MM.1S (cell line): ENCODE data around the gene PYGL.

Experiments used
- CTCF ChIP-seq: fragments of 300-600 bp; sonication (generic); IDR thresholded peaks from 2 replicates; pipeline ENCODE4 v1.5.1; 2016; ENCODE audit warnings: antibody characterized with exemption, low read length, mixed read lengths
- EZH2 ChIP-seq: fragments of 300-600 bp; sonication (generic); optimal IDR thresholded peaks from 2 replicates; pipeline ENCODE3; 2017; ENCODE audit warnings: low read depth, mild to moderate bottlenecking, antibody characterized with exemption, low read length, mixed read lengths

- TF ChIP-seq CTCF (no peak), EZH2 (no peak)
These were observed 11.4 kb downstream of the PYGL start for GRCh38 chr14:50932592-50933495.
